GM19463 (cell line): ENCODE measurements around the gene EMP3.
"Not testable (repeated sequence)": the region's sequence is repeated elsewhere in the genome, so short reads cannot be mapped to it uniquely, and the experiment has no call there.

Experiments
- ATAC-seq: cut with Tn5 transposase; IDR thresholded peaks from one replicate; pipeline ENCODE4 v1.9.1; 2021; ENCODE audit warnings: mild to moderate bottlenecking, moderate library complexity; ENCODE audit not compliant: unreplicated experiment

The EMP3 gene, protein sequence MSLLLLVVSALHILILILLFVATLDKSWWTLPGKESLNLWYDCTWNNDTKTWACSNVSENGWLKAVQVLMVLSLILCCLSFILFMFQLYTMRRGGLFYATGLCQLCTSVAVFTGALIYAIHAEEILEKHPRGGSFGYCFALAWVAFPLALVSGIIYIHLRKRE

DNA sequence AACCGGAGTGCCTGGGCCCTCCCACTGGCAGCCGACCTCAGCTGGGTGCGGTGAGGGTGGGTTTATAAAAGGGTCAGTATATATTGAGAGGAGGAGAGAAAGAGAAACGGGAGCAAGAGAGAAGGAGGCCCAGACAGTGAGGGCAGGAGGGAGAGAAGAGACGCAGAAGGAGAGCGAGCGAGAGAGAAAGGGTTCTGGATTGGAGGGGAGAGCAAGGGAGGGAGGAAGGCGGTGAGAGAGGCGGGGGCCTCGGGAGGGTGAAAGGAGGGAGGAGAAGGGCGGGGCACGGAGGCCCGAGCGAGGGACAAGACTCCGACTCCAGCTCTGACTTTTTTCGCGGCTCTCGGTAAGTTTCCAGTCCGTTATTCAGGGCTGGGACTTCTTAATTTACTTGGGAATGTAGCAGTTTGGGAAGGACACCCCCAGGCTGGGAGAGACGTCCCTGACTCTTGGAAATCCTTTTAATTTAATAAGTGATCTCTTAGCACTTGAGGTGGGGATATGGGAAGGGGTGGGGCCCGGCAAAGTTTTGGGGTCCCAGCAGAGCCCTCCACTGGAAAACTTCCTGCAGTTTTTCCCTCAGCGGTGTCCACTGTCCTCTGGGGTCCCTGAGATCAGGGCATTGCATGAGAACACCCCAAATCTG lies at the start of gene EMP3:
Gene EMP3 (plus strand): TSS at position 288 of the 646 bp plus-strand sequence. CDS start 1,293 bp downstream, outside the sequence.
- ATAC-seq, result no peak

DNA sequence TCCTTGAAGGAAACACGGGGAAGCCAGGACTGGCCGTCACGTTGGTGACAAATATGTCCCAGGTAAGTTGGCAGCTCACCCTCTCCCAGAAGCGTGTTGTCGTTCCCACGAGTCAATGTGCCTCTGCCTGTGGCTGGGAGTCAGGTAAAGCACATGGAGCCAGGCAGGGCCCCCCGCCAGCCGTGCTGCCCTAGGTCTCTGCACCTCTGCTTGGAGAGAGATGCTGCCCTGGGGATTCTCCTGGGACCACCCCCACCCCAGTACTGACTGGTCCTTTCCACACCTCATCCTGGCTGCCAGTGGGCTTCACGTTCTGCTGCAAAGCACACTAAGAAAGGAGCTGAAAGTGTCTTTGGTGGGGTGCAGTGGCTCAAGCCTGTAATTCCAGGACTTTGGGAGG lies 45.6 kb upstream of the EMP3 start:
- no peak for ATAC-seq

GRCh38 chr19:48283908-48284307 lies 41.4 kb upstream of the EMP3 start:
- ATAC-seq, result no peak

DNA sequence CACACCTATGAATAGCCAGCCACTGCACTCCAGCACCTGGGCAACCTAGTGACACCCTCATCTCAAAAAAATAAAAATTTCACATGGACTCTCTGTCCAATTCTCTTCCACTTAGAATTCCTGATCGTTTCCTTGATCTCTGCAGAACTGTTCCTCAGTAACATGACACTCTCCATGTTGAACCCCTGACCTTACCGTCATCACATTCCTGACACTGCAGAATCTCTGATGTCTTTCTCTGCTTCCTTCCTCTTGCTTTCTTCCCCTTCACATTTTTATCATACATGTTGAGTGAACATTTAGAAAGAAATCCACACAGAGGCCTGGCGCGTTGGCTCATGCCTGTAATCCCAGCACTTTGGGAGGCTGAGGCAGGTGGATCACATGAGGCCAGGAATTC lies 40.5 kb upstream of the EMP3 start:
- no peak for ATAC-seq

DNA sequence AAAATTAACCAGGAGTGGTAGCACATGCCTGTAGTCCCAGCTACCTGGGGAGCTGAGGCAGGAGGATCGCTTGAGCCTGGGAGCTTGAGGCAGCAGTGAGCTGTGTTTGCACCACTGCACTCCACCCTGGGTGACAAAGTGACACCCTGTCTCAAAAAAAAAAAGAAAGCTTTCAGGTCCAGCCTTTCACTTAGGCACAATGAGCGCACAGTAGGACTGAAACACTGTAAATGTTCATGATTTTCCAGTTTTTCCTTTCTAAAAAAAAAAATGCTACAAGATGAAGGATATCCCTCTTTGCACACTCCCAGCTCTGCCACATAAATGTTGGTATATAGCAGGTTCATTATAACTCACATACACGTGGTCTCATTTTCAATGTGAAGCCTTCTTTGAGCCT lies 37.6 kb upstream of the EMP3 start:
- ATAC-seq, result no peak

GRCh38 chr19:48290401-48290770 lies 35.0 kb upstream of the EMP3 start:
- no peak for ATAC-seq

DNA sequence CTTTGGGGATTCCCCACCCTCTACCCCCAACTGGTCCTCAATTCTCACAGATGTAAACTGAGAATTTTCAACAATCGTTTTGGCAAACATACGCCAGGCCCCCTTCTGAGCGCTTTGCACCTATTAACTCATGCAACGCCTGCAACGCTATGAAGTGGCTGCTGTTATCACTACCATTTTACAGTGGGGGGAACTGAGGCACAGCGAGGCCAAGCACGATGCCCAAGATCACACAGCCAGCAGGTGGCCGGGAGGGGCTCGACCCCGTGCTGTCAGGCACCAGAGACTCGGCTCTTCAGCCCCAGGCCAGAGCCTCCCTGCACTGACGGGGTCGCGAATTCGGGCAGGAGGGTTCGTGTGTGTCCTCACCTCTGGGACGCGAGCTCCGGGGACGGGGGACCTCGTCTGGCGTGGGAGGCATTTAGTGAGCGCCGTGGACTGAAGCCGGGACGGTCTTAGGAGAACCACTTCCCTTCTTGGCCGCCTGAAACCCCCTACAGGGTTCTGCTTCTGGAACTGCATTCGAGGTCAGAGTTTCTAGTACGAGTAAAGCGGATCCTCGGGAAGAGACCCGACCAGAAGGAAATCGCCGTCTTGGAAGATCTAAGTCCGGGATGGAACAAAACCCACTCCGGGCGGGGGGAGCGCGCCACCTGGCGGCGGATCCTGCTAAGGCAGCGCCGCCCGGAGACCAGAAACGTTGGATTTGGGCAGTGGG lies 34.4 kb upstream of the EMP3 start:
- ATAC-seq, result no peak

DNA sequence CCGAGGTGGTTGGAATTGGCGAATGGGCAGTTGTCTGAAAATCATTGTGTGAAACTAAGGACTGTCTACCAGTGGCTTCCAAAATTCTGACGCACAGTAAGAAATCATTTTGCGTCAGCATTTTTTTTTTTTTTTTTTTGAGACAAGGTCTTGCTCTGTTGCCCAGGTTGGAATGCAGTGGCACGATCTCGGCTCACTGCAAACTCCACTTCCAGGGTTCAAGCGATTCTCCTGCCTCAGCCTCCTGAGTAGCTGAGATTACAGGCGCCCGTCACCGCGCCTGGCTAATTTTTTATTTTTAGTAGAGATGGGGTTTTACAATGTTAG lies 33.9 kb upstream of the EMP3 start:
- ATAC-seq, result not testable (repeated sequence)

DNA sequence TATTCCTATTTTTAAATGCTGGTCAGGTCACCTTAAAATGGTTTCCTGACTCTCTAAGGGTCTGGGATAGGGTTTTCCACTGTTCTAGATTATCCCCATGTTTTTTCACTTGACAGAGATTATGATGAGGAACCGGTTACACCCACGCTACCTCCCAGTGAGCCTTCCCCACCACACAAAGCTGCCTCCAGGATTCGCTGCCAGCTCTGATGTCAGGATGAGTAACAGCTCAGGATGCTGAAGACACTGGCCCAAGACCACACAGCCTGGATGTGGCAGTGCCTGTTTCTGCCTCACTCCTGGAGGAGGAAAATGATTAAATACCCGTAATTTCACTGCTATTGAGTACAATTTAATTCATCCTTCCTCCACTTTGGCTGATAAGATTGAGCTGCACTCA lies 32.6 kb upstream of the EMP3 start:
- ATAC-seq, result no peak

- ATAC-seq, result no peak
These were observed 29.9 kb upstream of the EMP3 start for GRCh38 chr19:48295458-48295857.

- no peak for ATAC-seq
These were observed 28.2 kb upstream of the EMP3 start for GRCh38 chr19:48296963-48297734.

- no peak for ATAC-seq
These were observed 27.4 kb upstream of the EMP3 start for GRCh38 chr19:48297975-48298374.

GRCh38 chr19:48301886-48302599 lies 23.3 kb upstream of the EMP3 start:
- no peak for ATAC-seq

GRCh38 chr19:48302600-48302959 lies 22.8 kb upstream of the EMP3 start:
- ATAC-seq, result no peak

DNA sequence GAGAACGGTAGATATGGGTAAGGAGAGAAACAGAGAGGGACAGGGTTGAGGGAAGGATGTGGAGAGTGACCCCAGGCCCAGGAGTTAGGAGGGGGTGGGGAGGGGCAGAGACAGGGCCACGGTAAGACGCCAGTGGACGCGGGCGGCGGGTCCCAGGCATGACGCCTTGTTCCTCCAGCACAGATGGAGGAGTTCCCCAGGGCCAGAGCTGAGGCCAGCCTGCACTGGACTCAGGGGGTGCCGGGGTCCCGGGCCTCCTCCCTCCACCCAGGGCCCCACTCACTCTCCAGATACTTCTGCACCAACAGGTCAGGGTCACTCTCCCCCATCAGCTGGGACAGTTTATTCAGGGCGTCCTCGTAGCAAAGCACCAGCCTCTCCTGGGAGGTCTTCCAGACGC lies 22.0 kb upstream of the EMP3 start:
- no peak for ATAC-seq

GRCh38 chr19:48303866-48304265 lies 21.5 kb upstream of the EMP3 start:
- no peak for ATAC-seq

DNA sequence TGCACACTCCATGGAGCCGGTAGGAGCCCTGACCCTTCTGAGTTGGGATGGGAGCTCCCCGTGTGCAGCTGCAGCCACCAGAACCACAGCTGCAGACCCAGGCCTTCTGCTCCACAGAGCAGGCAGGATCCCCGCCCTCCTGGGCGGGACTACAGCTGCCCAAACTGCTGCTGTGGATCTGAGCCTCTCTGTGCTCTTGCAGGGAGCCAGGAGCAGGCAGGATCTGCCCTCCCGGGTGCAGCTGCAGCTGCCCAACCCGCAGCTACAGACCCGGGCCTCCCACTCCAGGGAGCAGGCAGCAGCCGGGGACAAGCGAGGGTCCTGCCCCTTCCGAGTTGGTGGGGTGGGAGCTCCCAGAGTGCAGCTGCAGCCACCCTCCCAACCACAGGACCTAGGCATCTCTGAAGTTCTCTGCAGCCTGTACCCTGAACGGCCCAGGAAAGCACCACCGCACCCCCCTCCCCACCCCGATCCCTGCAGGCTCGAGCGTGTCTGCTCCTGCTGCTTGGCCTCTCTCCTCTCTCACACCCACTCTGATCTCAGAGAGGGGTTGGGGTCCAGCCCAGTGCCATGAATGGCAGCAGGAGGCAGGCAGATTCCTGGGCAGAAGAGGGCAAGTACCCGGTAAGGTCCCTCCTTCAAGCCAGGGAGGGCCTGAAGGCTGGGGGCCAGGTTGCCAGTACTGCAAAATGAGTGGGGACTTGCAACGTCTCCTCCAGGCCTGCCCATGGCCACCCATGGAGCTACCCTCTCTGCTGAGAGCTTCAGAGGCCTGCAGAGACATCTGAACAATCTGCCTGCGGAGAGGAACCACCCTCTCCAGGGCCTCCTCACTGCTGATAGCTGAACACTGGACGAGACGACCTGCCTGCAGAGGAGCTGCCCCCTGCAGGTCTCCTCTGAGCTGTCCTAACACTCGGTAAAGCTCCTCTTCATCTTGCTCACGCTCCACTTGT lies 16.4 kb upstream of the EMP3 start:
- no peak for ATAC-seq

DNA sequence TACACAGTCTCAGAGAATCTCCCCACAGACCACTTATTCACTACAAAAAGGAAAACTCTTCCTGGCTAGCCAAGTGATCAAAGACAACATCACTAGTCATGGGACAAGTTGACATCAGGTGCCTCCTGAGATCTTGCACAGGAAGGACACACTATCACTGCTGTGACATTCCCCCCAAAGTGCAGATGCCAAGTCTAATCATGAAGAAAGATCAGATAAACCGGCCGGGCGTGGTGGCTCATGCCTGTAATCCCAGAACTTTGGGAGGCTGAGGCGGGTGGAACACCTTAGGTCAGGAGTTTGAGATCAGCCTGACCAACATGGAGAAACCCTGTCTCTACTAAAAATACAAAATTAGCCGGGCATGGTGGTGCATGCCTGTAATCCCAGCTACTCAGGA lies 15.6 kb upstream of the EMP3 start:
- ATAC-seq, result not testable (repeated sequence)

DNA sequence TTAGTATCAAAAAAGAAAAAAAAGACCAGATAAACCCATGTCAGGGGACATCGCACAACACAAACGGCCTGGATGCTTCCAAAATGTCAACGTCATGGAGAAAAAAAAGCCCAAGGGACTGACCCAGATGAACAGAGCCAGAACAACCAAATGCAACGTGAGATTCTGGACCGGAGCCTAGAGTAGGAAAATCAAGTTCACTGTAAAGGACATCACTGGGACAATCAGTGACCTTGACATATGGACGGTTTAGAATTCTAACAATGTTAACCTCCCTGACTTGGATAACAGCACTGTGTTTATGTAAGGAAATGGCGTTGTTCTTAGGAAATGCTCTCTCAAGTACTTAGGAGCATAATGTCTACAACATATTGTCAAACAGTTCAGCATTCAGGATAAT lies 15.1 kb upstream of the EMP3 start:
- ATAC-seq, result no peak

GRCh38 chr19:48311384-48311783 lies 14.0 kb upstream of the EMP3 start:
- ATAC-seq, result no peak
